Lung (tissue), 12 donors: Measurements from ENCODE around the gene CACNB1. TPM values are rescaled to one million over a fixed set of nuclear protein-coding genes. Genes with fewer than 3 reads are reported as not detected.

Experiments used
- ATAC-seq: fragments of 200-7000 bp; cut with Tn5 transposase; one replicate; pipeline ENCODE4 v1.9.1; 2020; ENCODE audit warnings: moderate number of reproducible peaks; ENCODE audit not compliant: insufficient read depth, low FRiP score
- DNase-seq, 3 donors: peaks; one replicate each; pipeline ENCODE4 v3.0.0-alpha.2; 2013 to 2017
- H3K27ac ChIP-seq, 2 donors: one replicate each; pipeline ENCODE4 v1.5.1; 2013; ENCODE audit warnings: mild to moderate bottlenecking in 2 of 2, moderate library complexity in 2 of 2, control low read depth in 1 of 2, inconsistent platforms in 1 of 2, low read depth in 1 of 2, low read length in 1 of 2
- H3K27me3 ChIP-seq, 3 donors: one replicate each; pipeline ENCODE4 v1.5.1; 2013; ENCODE audit warnings: low read length in 2 of 3; ENCODE audit not compliant: control insufficient read depth in 3 of 3, insufficient read depth in 3 of 3
- H3K36me3 ChIP-seq, 4 donors: one replicate each; pipeline ENCODE4 v1.5.1; 2013; ENCODE audit warnings: low read length in 4 of 4, mild to moderate bottlenecking in 1 of 4, moderate library complexity in 1 of 4; ENCODE audit not compliant: control insufficient read depth in 4 of 4, insufficient read depth in 4 of 4
- H3K4me1 ChIP-seq, 5 donors: one replicate each; pipeline ENCODE4 v1.5.1; 2013; ENCODE audit warnings: low read length in 5 of 5, mild to moderate bottlenecking in 2 of 5, moderate library complexity in 1 of 5; ENCODE audit not compliant: control insufficient read depth in 5 of 5, insufficient read depth in 5 of 5
- H3K4me3 ChIP-seq: one replicate; pipeline ENCODE4 v1.5.1; 2013; ENCODE audit warnings: mild to moderate bottlenecking, control low read depth, moderate library complexity
- H3K9ac ChIP-seq, 2 donors: one replicate each; pipeline ENCODE4 v1.5.1; 2013; ENCODE audit warnings: low read length in 2 of 2, control low read depth in 1 of 2; ENCODE audit not compliant: insufficient read depth in 1 of 2
- H3K9me3 ChIP-seq, 4 donors: one replicate each; pipeline ENCODE4 v1.5.1; 2013; ENCODE audit warnings: low read length in 3 of 4, mild to moderate bottlenecking in 1 of 4, moderate library complexity in 1 of 4; ENCODE audit not compliant: control insufficient read depth in 4 of 4, insufficient read depth in 3 of 4
- CTCF ChIP-seq: IDR thresholded peaks from 2 replicates; pipeline ENCODE4 v1.5.1; 2012; ENCODE audit warnings: mild to moderate bottlenecking; ENCODE audit errors: control extremely low read depth, extremely low read depth
- WGBS, 2 donors: extraction: QIAGEN DNeasy Blood & Tissue Kit; methylation state at CpG; one replicate each; pipeline ENCODE4 v1.1.7; 2013; 5-methylcytosine and 5-hydroxymethylcytosine counted together
- polyA plus RNA-seq, 2 donors: library from polyadenylated mRNA; stranded (reverse); fragments of 200-250 nt; gene quantifications; one replicate each; pipeline ENCODE4 v1.2.1, GENCODE V29; 2013
- total RNA-seq, 2 donors: library from RNA; depleted of rRNA in 1 of 2; stranded (reverse); fragments of >200 nt in 1 of 2; gene quantifications; one replicate each; pipeline ENCODE4 v1.2.1, GENCODE V29; 2014 to 2021
- donor health status: control.
- donor health status: control.
- donor health status: Bipolar disorder and iron deficiency.
- donor health status: healthy.
- donor health status: DM: yes; HTN: yes; CAD: no.

The CACNB1 gene
- total and polyA plus RNA-seq, 4 donors: 6.8 to 49.6 (median 21.7) TPM

- TF ChIP-seq CTCF: no peak
- DNase-seq: peak; percentile 76 to 87 (median 86)
- H3K4me1 ChIP-seq: peaks cover 3 to 23% (median 7%) of the 10 kb centered on the region in 5 donors
- H3K4me3 ChIP-seq: no peak overlapping the region
- 2 to 5% methylated on average over 21 to 39 of the region's 39 CpGs for WGBS, 2 donors
- H3K27ac ChIP-seq: peak overlapping the region; percentile 39 to 54
- H3K9ac ChIP-seq: no peak overlapping the region
- no peak for ATAC-seq
- H3K27me3 ChIP-seq: no peaks in the 10 kb centered on the region
- peaks cover 2 to 6% (median 5%) of the 10 kb centered on the region in 4 donors for H3K36me3 ChIP-seq
- H3K9me3 ChIP-seq: no peaks in the 10 kb centered on the region
Measured at GRCh38 chr17:39209317-39210092, 12.0 kb upstream of the CACNB1 start.

GRCh38 chr17:39208893-39209292 is 11.4 kb upstream of the CACNB1 start:
- ATAC-seq (no peak), DNase-seq (peak; percentile 53 to 62 (median 53))
- H3K4me3 ChIP-seq: no peak overlapping the region
- H3K9ac ChIP-seq: no peak overlapping the region
- peaks cover 3 to 23% (median 7%) of the 10 kb centered on the region in 5 donors for H3K4me1 ChIP-seq
- no peaks in the 10 kb centered on the region for H3K9me3 ChIP-seq
- peaks cover 5 to 11% (median 9%) of the 10 kb centered on the region in 4 donors for H3K36me3 ChIP-seq
- H3K27ac ChIP-seq: peak overlapping the region in 1 of 2 donors; percentile 39
- TF ChIP-seq CTCF: no peak
- WGBS, 2 donors: 52 to 53% methylated on average over 8 of the region's 8 CpGs
- no peaks in the 10 kb centered on the region for H3K27me3 ChIP-seq

- DNase-seq (no peak), ATAC-seq (no peak)
- Histone ChIP-seq H3K4me1 (peaks cover 3 to 23% (median 7%) of the 10 kb centered on the region in 5 donors), H3K4me3 (no peak overlapping the region), H3K36me3 (peaks cover 9 to 17% (median 14%) of the 10 kb centered on the region in 4 donors), H3K27me3 (no peaks in the 10 kb centered on the region), H3K9ac (no peak overlapping the region), H3K9me3 (no peaks in the 10 kb centered on the region), H3K27ac (peak overlapping the region in 1 of 2 donors; percentile 2)
- 55 to 65% methylated on average over 7 of the region's 7 CpGs for WGBS, 2 donors
- TF ChIP-seq CTCF: no peak
Measured at GRCh38 chr17:39208136-39208535, 10.7 kb upstream of the CACNB1 start.
